Measurements from ENCODE around the gene PCDHGB3.

PCDHGB3 gene

GRCh38 chr5:141421489-141421855 lies 51.4 kb downstream of the PCDHGB3 start:
- no peak for DNase-seq
